ENCODE measurements around the gene LRRC56. TPM values are rescaled to one million over a fixed set of nuclear protein-coding genes. Genes with fewer than 3 reads are reported as not detected.
A peak's percentile ranks its signal among the peaks of the same experiment; 100 is the strongest.

LRRC56 gene
- total and polyA plus RNA-seq, 2 of the 13 experiments (the other 11 are each of a cell fraction or from before 2014, with no cell fraction given): 0.11 to 0.29 TPM

GRCh38 chr11:561148-562003, 24.0 kb downstream of the LRRC56 start (continued):
- TF ChIP-seq MATR3 (CRISPR knock-in tag; IDR thresholded peaks at IDR 0.05) (no peak), ELF1 (CRISPR knock-in tag; IDR thresholded peaks at IDR 0.05) (peak; percentile 75), FIP1L1 (IDR thresholded peaks at IDR 0.05; ENCODE audit: borderline replicate concordance, insufficient read depth, low read depth, low read length) (no peak), ZNF790 (CRISPR knock-in tag; IDR thresholded peaks at IDR 0.05; ENCODE audit: borderline replicate concordance) (peak; percentile 36; the same call in 1 of the 2 replicates), TFAP4 (IDR thresholded peaks at IDR 0.05; ENCODE audit: borderline replicate concordance, low read depth) (peak; percentile 68; the same call in 1 of the 2 replicates), POGK (CRISPR knock-in tag; conservative IDR thresholded peaks at IDR 0.05) (no peak), TOE1 (CRISPR knock-in tag; IDR thresholded peaks at IDR 0.05) (no peak), SALL1 (CRISPR knock-in tag; IDR thresholded peaks at IDR 0.05) (peak; percentile 30; the same call in 1 of the 2 replicates), MTA1 (CRISPR knock-in tag; IDR thresholded peaks at IDR 0.05; ENCODE audit: borderline replicate concordance) (peak; percentile 33; the same call in 1 of the 2 replicates), ZFY (CRISPR knock-in tag; IDR thresholded peaks at IDR 0.05) (peak; percentile 65; the same call in 1 of the 2 replicates), AGO2 (optimal IDR thresholded peaks at IDR 0.05; ENCODE audit: low read depth, low read length) (peak; percentile 56), AKNA (CRISPR knock-in tag; IDR thresholded peaks at IDR 0.05; ENCODE audit: borderline replicate concordance) (no peak), ZNF256 (CRISPR knock-in tag; conservative IDR thresholded peaks at IDR 0.05) (no peak), SYNCRIP (IDR thresholded peaks at IDR 0.05; ENCODE audit: insufficient read depth, low read depth, low read length) (no peak), KLF16 (CRISPR knock-in tag; IDR thresholded peaks at IDR 0.05) (no peak), KDM1A (CRISPR knock-in tag; IDR thresholded peaks at IDR 0.05) (no peak), PRDM4 (CRISPR knock-in tag; IDR thresholded peaks at IDR 0.05; ENCODE audit: borderline replicate concordance) (no peak), ZNF235 (CRISPR knock-in tag; IDR thresholded peaks at IDR 0.05; ENCODE audit: borderline replicate concordance) (no peak)
